NCI-H2107 treated with DMSO at 0.1 percent for 48 hours (cell line): ENCODE results near the gene NDRG4.

Experiments used
- DNase-seq: peaks from one replicate; lab custom pipeline; 2025; ENCODE audit not compliant: unreplicated experiment; lab: John Stamatoyannopoulos, UW

The NDRG4 gene

DNA sequence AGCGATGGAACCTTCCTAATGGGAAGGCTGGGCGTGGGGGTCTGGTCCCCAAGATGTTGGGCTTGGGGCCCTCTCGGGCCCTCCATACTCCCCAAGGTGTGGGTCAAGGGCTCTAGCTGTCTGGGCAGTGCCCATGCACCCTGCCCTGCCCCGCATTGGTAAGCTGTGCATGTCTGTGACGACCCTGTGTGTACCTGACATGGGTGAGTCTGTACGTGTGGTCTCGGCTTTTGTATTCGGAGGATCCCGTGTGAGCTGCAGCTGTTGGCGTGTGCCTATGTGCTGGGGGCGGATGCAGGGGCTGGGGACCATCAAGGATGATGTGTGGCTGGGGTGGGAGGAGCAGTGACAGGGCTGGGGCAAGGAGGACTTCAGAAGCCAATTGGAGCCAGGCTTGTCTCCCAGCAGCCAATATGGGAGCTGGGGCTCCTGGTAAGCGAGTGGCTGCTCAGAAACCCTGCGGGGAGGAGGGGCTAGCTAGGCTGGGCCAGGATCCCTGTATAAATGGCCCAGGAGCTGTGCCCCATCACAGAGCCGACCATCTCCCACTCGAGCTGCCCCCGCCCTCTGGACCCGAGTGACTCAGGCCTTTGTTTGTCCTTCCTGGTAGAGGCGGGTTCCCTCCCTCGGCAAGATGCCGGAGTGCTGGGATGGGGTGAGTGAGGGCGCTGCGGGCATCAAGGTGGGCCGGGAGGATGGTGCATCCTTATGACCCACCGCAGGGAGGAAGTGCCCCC lies at the start of gene NDRG4:
Gene NDRG4 (plus strand): TSS at position 529 of the 737 bp plus-strand sequence. CDS start 106 bp downstream, at position 635.
- DNase-seq, result peak; percentile 71

- DNase-seq, result no peak
Observed at GRCh38 chr16:58450590-58450989, 49.4 kb upstream of the NDRG4 start.

- DNase-seq, result no peak
Observed at GRCh38 chr16:58451265-58451689, 48.7 kb upstream of the NDRG4 start.

GRCh38 chr16:58451945-58452401 lies 48.0 kb upstream of the NDRG4 start:
- no peak for DNase-seq

- DNase-seq, result no peak
Observed at GRCh38 chr16:58452640-58453039, 47.3 kb upstream of the NDRG4 start.

GRCh38 chr16:58454178-58454577 lies 45.8 kb upstream of the NDRG4 start:
- DNase-seq, result no peak

DNA sequence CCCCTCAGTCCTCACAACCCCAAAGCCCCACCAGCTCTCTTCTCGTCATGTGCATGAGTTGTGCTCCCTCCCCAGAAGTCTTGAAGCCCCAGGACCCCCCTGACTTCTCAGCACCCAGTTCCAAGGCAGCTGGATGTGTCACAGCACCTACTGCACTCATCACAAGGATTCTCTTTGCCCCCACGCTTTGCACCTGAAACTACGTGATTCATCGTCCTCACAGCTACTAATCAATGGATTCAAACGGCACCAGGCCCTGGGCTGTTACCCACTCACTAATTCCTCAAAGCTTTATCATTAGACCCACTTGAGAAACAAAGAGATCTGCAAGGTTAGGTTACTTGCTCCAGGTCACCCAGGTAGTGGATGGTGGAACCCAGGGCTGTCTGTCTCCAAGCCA lies 45.1 kb upstream of the NDRG4 start:
- DNase-seq, result no peak

GRCh38 chr16:58455750-58456149 lies 44.2 kb upstream of the NDRG4 start:
- no peak for DNase-seq

DNA sequence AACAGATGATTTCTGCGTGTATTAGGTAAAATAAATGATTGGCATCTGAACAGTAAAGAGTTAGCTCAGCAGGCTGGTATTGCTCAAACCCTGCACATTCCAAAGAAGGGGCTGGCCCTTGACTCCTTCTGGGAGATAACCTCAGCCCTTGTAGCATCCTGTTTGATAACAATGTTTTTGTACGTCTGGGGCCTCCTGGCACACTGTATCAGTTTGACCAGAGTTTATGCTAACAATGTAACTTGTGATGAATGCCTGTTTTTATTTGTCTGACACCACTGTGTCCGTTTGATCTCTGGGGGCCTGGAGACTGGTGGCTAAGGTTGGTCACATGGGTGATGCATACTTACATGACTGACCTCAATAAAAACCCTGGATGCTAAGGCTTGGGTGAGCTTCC lies 43.8 kb upstream of the NDRG4 start:
- DNase-seq, result no peak

DNA sequence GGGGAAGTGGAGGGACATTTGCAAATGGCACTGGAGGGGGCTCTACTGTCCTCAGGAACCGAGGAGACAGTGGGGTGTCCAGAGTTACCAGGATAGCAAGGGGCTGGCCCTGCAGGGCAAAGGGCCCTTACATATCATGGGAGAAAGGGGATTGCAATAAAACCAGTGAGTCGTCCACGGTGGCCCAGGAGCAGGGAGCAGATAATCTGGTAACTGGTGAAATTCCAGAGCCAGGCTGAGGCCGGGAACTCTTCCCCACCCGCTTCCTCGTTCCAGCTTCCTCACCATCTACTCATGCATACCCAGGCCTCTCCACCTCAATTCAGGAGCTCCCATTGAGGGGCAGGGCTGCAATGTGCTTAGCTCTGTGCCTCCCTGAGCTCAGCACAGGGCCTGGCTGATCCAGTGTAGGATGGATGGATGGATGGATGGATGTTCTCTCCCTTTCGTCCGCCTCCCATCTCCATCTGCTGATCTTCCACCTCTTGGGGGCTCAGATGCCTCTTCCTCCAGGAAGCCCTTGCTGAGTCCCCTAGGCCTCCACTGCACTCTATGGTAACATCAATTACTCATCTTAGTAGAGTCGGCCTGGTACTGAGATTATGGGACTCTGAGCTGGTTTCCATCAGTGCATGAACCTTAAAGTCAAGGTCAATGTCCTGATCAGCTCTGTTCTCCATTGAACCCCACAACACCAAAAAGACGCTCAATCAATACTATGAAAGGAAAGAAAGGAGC lies 41.2 kb upstream of the NDRG4 start:
- DNase-seq, result no peak

DNA sequence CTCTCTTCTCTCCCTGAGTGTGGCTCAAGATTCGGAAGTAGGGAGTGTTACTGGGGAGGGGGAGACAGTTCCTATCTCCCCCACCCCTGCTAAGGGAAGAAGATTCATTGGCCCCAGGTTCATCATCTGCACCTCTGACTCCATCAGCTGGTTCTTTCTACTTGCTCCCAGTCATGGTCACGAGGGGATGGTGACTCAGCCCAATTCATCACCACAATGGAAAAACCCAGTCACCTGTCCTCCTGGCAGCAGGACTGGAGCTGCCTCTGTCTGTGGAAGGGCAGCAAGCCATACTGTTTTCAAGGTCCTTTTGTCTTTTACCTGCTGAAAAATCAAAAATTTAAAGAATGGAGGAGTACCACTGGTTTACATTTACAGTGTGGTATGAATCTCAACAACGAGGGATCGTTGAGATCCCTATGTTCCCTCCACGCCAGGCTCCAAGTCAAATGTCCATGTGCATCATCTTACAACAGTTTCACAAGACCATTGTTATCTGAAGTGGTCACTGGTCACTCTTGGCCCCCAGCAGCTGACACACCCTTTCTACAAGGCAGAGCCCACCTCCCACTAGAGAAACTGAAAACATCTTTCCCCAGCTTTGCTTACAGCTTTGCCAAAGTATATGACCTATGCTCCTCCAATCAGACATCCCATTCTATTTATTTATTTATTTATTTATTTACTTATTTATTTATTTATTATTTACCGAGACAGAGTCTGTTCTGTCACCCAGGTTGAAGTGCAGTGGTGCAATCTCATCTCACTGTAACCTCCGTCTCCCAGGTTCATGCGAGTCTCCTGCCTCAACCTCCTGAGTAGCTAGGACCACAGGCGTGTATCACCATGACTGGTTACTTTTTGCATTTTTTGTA lies 40.4 kb upstream of the NDRG4 start:
- no peak for DNase-seq

- no peak for DNase-seq
Observed at GRCh38 chr16:58460219-58460610, 39.7 kb upstream of the NDRG4 start.

DNA sequence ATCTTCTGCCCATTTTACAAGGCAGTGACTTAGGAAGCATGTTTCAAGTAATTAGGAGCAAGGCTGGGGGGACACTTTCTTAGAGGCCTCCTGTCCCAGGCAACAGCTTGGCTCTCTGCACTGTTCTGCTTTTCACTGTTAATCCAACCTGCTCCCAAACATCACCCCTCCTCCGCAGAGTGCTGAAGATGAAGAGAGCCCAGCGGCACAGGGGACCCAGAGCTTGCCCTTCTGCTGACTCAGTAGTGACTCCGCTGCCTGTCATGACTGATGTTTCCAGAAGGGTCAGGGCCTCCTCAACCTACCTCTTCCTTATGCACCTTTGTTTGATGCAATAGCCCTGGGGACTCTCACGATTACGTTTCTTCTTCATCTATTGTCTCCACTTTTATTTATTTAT lies 38.9 kb upstream of the NDRG4 start:
- DNase-seq, result no peak

DNA sequence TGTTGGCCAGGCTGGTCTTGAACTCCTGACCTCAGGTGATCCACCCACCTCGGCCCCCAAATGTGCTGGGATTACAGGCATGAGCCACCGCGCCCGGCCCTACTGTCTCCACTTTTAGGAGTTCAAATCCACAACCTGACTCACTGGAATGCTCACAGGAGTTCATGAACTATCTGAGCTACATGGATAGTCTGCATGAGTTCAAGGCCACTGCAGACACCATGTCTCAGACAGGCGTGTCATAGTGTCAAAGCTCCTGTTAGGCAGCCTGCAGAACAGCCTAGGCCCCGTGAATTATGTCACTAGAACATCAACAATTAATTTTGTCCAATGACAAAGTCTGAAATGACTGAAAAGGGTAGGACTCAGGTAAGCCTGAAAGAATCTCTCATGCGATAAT lies 38.3 kb upstream of the NDRG4 start:
- no peak for DNase-seq

GRCh38 chr16:58462089-58462488 lies 37.9 kb upstream of the NDRG4 start:
- no peak for DNase-seq

DNA sequence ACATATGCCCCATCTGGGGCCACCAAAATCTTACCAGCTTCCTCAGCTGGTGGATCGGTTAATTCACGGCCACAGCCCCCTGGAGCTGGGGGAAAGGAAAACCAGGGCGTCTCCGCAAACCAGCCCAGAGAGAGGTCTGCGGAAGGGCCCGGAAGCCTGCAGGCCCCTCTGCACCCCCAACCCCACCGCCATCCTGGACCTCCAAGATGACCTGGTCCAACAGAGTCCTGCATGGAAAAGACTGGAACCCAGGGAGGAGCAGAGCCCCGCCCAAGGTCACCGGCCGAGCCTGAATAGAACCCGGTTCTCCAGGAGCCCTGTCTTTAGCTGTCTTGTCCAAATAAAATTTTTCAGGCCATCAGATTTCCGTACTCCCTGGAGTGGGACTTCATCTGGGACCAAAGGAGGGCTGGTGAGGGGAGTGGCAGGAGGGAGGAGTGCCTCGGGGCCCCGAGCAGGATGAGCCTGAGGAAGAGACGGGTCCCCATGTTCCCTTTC lies 37.4 kb upstream of the NDRG4 start:
- DNase-seq, result no peak

GRCh38 chr16:58462997-58463941 lies 36.7 kb upstream of the NDRG4 start:
- peak; percentile 6 for DNase-seq

DNA sequence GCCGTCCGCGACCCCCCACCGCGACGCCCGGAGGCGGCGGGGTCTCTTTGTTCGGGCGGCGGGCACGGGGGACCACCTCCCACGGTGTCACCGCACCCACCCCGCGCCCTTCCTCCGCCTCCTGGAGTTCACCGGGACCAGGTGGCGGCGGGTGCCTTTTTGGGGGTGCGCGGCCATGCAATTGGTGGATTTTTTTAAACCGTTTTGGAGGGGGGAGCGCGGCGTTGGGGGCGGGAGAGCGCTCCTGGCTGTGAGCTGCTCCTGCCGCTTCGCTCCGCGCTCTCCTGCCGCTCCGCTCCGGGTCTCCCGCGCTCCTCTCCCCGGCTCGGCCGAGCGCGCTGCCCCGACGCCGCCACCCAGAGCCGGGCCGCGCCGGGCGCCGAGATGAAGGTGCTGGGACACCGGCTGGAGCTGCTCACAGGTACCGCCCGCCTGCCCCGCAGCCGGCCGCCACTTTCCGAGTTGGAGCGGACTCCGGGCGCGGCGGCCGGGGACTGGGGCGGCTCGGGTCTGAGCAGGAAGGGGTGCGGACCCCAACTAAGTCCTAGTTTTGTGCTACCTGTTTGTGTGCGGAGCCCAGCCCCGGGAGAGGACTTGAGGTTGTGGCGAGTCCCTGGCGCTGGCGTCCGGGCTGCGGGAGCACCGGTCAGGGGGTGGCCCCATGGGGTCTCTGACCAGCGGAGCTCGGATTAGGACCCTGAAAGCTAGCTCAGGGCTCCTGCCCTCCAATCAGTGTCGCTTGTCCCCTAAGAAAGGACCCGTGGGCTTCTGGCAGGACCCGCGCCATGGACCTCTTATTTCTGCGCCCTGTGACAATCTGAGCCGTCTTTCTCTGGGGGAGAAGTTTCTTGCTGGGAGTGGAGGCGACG lies 35.7 kb upstream of the NDRG4 start:
- DNase-seq, result no peak
